ENCODE results near the gene NHLRC2.

- TF ChIP-seq ZNF274 (IDR thresholded peaks at IDR 0.05; ENCODE audit: low read depth, low read length) = no peak
- no peak for TF ChIP-seq SP1 (IDR thresholded peaks at IDR 0.05; ENCODE audit: low read depth)
- TF ChIP-seq, protein P1, sequence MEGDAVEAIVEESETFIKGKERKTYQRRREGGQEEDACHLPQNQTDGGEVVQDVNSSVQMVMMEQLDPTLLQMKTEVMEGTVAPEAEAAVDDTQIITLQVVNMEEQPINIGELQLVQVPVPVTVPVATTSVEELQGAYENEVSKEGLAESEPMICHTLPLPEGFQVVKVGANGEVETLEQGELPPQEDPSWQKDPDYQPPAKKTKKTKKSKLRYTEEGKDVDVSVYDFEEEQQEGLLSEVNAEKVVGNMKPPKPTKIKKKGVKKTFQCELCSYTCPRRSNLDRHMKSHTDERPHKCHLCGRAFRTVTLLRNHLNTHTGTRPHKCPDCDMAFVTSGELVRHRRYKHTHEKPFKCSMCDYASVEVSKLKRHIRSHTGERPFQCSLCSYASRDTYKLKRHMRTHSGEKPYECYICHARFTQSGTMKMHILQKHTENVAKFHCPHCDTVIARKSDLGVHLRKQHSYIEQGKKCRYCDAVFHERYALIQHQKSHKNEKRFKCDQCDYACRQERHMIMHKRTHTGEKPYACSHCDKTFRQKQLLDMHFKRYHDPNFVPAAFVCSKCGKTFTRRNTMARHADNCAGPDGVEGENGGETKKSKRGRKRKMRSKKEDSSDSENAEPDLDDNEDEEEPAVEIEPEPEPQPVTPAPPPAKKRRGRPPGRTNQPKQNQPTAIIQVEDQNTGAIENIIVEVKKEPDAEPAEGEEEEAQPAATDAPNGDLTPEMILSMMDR (IDR thresholded peaks at IDR 0.05 in 2 of 3, conservative IDR thresholded peaks at IDR 0.05 in 1 of 3; ENCODE audit: borderline replicate concordance in 1 of 3, insufficient read depth in 1 of 3, low read depth in 2 of 3, low read length in 2 of 3) = no peak
- TF ChIP-seq, protein P2, sequence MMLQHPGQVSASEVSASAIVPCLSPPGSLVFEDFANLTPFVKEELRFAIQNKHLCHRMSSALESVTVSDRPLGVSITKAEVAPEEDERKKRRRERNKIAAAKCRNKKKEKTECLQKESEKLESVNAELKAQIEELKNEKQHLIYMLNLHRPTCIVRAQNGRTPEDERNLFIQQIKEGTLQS (IDR thresholded peaks at IDR 0.05) = no peak
- no peak for TF ChIP-seq EZH2 (IDR thresholded peaks at IDR 0.05)
- no peak for TF ChIP-seq EZH2phosphoT487 (IDR thresholded peaks at IDR 0.05; ENCODE audit: borderline replicate concordance)
Observed at GRCh38 chr10:113937756-113938155, 83.3 kb downstream of the NHLRC2 start.

Data from HCT116 (cell line).